GM12873 (cell line): ENCODE results near the gene TCTA.

Experiments used
- TF ChIP-seq, protein P1 (sequence below): IDR thresholded peaks from 2 replicates; pipeline ENCODE4 v1.5.1; 2012; ENCODE audit warnings: low read depth, mild to moderate bottlenecking, moderate library complexity, low read length, control low read depth; ENCODE audit not compliant: insufficient read depth; ENCODE audit errors: missing control alignments

Gene TCTA

DNA sequence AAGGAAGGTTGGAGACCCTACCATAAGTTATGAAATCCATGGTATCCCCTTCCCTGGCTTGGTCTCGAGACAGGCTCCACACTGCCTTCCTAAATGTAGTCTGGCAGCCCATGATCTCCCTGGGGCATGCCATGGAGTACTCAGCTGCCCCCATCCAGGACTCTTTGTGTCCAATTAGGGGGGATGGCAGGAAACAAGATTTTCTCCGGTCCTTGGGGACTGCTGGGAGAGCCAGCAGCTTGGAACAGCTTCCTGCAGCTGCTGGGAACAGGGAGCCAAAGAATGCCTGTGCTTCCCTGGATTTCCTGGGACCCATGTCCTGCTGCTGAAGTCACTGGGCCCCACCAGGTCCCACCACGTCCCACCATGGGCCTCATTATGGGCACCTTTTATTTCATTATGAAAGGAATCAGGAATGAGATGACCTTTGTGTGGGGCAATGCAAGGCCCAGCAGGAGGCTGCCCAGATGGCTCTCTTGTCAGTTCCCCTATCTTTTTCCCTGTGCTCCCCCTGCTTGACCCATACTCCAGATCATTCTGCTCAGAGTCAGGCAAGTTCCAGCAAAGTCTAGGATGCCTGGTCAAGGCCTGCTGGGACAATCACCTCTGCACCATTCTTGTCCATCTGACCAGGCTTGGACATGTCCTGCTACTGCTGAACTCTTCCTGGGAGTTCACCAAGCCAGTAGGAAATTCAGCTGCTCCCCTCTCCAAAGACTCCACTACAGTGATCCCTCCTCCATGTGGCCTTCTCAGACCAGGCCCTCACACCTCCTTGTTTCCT is 42.9 kb downstream of the TCTA start:
- TF ChIP-seq, protein P1, sequence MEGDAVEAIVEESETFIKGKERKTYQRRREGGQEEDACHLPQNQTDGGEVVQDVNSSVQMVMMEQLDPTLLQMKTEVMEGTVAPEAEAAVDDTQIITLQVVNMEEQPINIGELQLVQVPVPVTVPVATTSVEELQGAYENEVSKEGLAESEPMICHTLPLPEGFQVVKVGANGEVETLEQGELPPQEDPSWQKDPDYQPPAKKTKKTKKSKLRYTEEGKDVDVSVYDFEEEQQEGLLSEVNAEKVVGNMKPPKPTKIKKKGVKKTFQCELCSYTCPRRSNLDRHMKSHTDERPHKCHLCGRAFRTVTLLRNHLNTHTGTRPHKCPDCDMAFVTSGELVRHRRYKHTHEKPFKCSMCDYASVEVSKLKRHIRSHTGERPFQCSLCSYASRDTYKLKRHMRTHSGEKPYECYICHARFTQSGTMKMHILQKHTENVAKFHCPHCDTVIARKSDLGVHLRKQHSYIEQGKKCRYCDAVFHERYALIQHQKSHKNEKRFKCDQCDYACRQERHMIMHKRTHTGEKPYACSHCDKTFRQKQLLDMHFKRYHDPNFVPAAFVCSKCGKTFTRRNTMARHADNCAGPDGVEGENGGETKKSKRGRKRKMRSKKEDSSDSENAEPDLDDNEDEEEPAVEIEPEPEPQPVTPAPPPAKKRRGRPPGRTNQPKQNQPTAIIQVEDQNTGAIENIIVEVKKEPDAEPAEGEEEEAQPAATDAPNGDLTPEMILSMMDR: no peak

DNA sequence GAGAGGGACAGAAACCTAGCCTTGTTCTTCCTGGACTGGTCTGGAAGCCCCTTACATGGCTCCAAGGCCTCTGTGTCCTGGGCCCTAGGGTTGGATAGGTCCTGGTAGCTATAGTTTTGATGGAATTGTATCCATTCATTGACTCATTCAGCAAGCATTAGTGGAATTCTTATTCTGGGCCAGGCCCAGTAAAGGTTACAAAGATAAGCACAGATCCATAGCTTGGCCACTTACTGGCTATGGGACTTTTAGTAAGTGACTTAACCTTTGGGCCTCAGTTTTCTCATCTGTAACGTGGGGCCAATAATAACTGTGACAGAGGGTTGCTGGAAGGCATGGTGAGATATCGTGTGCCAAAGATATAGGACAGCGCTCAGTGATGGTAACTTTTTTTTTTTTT is 44.2 kb downstream of the TCTA start:
- TF ChIP-seq, protein P1: no peak

DNA sequence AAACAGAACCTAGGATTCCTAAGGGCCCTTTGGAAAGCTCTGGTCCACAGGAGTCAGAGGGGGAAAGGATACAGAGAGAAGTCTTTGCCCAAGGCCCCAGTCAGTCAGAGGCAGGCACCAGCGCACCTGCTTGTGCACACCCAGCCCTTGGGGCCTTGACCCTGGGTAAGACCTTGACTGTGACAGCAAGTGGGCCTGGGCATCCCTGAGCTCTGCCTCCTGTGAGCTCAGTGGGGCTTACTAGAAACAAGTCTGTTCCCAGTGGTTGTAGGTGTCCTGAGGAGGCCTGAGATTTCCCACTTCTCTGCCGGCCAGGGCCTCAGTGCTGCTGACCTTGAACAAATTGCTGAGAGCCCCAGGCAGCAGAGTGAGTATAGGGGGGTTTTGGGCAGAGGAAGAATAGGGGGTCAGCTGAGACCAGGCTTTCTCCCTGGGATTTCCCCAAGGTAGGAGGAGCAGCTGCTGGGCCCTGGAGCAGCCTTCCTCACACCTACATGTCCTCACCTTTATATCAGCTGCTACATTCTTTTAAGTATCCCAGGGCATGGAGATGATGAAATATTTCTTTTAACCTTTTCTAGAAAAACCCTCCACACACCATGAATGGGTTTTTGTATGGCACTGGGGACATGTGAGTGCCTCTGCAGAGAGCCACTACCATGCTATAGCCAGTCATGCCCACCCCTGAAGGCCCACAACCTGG is 48.1 kb downstream of the TCTA start:
- TF ChIP-seq, protein P1: no peak

DNA sequence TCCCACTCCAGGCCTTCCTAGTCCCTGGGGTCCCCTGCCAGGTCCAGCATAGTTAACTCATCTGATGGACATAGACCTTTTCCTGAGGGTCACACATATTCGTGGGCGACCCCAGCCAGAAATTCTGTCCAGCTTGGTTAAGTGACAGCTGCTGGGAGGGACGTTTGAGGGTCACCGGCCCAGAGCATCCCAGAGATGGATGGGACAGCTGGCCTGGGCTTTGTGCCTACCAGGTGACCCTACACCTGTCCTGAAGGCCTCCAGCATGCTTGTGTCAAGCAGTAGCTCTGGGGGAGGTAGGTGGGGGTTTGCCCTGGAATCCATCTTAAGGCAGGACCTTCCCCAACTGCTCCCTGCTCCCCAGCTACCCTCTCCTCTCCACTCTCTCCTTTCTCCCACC is 48.7 kb downstream of the TCTA start:
- TF ChIP-seq, protein P1: no peak

DNA sequence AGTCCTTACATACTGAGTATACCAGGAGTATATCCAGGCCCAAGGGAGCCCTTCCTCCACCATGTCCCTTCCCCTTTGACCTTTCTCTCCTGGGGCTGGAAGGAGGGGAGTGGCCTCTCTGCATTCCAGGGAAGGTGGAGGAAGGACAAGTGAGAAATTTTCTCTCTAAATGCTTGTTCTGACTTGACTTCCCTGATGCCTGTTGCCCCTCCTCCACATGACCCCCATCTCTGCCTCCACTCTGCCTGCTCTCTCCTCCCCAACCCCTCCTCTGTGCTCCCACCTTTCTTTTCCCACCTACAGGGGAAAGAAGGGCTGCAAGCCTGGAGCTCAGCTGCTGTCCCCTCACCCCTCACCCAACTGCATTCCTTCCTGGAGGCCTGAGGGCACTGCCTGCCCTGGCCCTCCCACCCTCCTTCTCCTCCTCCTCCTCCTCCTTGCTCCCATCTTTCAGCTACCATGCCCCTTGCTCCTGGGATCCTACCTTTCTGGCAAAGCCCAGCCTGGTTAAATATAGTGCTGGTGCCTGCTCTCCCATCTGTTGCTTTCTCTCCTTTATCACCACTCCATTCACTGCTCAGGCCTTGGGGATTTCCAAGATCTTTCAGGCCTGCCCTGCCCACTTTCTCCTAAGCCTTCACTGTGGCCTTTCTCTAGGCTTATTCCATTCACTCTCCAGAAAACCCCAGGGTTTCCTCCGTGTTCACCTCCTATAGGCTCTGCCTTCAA is 49.4 kb downstream of the TCTA start:
- TF ChIP-seq, protein P1: no peak

DNA sequence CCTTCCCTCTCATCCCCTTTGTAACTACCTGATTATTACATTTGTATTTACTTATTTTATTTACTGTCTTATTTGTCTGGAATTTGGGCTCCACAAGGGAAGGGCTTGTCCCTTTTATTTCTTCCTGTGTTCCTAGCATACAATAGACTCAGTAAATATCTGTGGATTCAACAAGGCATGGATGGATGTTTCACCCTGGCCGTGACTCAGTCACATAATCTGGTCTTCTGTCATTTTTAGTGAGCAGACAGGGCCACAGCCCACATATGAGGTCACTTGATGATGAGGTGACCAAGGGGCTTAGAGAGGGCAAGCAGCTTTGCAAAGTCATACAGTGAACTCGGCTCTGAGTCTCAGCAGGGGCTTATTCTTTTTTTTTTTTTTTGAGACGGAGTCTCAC is 50.0 kb downstream of the TCTA start:
- TF ChIP-seq, protein P1: no peak

DNA sequence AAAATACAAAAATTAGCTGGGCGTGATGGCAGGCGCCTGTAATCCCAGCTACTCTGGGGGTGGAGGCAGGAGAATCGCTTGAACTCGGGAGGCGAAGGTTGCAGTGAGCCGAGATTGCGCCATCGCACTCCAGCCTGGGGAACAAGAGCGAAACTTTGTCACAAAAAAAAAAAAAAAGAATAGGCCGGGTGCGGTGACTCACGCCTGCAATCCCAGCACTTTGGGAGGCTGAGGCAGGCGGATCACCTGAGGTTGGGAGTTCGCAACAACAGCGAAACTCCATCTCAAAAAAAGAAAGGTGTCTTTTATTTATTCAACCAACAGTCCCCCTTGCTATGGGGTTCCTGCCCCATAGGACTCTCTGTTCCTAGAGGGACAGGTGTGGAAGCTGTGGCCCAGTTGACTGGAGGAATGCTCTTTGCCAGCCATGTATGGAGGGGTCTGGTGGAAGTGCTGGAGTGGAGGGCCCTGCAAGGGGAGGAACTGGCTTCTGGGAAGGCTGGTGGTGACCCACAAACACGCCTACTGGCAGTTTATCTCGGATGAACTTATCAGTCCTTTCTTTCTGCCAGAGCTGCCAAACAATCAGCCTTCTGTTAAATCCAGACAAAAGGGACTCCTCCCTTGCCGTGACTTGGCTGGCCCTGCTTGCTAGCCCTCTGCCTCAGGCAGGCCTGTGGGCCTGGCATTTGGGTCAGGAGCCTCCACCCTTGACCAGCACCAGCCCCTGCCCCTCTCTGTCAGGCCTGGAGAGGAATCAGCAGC is 53.2 kb downstream of the TCTA start:
- TF ChIP-seq, protein P1: no peak
